AG09319 (cell line): Measurements from ENCODE around the gene GEMIN5.

ENCODE experiments used
- DNase-seq: peaks from one replicate; pipeline ENCODE4 v3.0.0-alpha.2; 2010; ENCODE audit warnings: low read depth; ENCODE audit errors: extremely low read depth
- CTCF ChIP-seq: IDR thresholded peaks from 2 replicates; pipeline ENCODE4 v1.5.1; 2011; ENCODE audit warnings: low read depth, mild to moderate bottlenecking, inconsistent platforms, low read length, moderate library complexity

Gene GEMIN5

GRCh38 chr5:154896562-154897165 is 41.3 kb downstream of the GEMIN5 start:
- DNase-seq, result no peak
- TF ChIP-seq CTCF, result no peak

GRCh38 chr5:154895606-154896561 is 42.1 kb downstream of the GEMIN5 start:
- DNase-seq, result no peak
- TF ChIP-seq CTCF, result no peak

DNA sequence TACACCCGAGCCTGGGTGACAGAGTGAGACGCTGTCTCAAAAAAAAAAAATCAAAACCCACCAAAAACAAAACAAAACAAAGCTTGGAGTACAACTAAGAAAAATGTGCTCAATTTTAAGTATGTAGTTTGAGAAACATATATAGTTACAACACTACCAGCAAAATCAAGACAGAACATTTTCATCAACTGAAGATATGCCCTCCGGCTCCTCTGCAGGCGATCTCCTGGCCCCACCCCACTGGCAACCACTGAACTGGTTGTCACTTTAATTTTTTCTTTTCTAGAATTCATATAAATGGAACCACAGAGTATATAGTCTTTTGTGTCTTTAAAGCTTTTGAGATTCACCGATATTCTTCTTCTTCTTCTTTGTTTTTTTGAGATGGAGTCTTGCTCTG is 44.6 kb downstream of the GEMIN5 start:
- TF ChIP-seq CTCF, result no peak
- no peak for DNase-seq

DNA sequence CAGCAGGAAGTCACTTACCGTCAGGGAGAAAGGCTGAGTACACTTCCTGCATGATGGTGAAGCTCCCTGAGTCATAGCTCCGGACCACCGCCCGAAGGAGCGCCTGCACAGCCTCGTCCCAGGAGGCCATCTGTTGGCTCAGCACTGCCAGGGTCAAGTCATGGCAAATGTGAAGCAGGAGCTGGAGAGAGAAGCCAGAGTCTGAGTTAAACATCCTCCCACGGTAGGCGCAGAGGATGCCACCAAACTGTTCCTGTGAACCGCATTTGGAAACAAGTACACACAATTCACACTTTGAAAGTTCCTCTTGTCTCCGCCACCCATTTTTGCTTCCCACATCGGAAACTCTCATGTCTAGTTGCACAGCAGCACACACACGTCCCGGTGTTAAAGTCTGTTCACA is 45.6 kb downstream of the GEMIN5 start:
- DNase-seq, result no peak
- TF ChIP-seq CTCF, result no peak

DNA sequence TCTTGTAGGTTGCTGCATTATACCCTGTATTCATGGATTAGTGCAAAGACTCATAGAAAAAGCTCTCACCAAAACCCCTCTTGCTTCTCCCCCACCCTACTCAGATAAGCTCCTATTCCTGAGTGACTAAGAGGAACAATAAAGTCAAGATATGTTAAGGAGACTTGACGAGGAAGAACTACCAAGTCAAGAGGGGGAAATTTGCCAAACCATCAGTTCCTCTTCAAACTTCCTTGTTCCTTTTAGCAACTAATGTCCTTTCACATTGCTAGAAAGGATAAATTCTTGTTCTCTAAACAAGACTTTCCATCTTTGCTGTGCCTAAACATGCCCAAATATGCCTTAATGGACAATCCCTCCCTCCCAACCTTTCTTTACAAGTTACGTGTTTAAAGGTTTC is 52.6 kb downstream of the GEMIN5 start:
- DNase-seq, result no peak
- no peak for TF ChIP-seq CTCF

DNA sequence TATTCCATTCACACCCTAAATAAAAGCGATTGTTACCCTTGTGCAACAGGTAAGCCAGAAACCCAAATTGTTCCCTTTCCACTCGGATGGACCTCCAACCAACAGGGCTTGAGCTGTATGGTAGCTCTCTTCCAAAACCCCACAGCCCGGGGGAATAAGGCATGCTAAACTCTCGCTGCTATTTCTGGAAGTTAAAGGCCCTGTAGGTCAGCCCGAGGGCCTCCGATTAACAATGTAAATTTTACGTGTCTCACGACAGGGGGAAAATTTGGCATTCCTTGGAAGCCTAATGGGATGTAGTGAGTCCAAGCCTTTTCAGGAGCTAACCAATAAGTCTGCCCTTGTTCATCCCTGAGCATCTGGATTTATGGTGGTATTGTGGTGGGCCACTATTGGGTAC is 53.6 kb downstream of the GEMIN5 start:
- TF ChIP-seq CTCF, result no peak
- no peak for DNase-seq

- no peak for DNase-seq
- no peak for TF ChIP-seq CTCF
Observed at GRCh38 chr5:154881986-154882385, 56.0 kb downstream of the GEMIN5 start.
